Measurements from ENCODE around the gene USP34.
"Not testable (repeated sequence)": the region's sequence is repeated elsewhere in the genome, so short reads cannot be mapped to it uniquely, and the experiment has no call there.

USP34 gene

DNA sequence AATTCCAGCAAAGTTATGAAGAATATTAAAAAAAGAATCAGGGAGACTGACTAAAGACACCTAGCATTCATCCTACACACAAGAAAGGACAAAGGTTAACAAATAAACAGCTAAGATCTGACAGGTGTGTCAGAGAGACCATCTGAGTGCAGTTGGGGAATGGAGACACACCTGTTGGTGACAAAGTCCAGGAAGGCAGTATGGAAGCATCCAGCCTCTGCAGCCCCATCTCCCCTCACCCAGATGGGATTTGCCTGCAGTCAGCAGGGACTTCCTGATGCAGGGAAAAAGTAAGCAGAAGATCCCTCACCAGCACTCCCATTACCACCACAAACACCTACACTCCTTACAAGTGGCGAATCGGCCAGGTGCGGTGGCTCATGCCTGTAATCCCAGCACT lies 37.9 kb downstream of the USP34 start:
- H3K27ac ChIP-seq, result no peak overlapping the region
- DNase-seq (ENCODE audit: low read depth, low spot score), result no peak

DNA sequence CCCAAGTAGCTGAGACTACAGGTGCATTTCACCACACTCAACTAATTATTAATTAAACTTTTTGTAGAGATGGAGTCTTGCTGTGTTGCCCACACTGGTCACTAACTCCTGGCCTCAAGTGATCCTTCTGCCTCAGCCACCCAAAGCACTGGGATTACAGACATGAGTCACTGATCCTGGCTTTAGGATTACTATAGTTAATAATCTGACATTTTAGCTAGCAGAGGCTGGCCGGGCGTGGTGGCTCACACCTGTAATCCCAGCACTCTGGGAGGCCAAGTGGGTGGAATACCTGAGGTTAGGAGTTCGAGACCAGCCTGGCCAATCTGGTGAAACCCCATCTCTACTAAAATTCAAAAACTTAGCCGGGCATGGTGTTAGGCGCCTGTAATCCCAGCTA lies 39.5 kb downstream of the USP34 start:
- DNase-seq (ENCODE audit: low read depth, low spot score), result no peak

DNA sequence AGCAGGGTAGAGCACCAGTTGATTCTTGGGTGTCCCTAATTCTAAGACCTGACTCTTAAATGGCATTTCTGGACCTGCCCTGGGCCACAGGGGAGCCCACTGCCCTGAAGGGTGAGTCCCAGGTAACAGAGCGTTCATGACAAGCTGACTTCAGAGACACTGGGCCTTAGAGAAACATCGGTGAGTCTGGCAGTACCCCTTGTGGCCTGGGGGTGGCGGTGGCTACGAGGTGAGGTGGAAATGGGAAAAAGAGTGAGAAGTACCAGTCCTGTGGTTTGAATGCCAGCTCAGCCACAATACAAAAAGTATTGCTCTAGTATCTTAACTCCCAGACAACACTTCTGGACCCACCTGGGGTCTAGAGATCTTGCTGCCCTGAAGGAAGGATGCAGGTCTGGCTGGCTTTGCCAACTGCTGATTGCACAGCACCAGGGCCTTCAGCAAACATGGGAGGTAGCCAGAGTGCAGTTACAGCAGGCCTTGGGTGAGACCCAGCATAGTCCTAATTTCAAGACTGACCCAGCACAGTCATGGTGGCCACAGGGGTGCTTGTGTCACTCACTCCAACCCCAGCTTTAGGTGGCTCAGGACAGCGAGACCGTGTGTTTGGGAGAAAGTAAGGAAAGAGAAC lies 44.5 kb downstream of the USP34 start:
- no peak overlapping the region for H3K27ac ChIP-seq

More for the DNA sequence above, 39.5 kb downstream of the USP34 start:
- H3K27ac ChIP-seq, result no peak overlapping the region

DNA sequence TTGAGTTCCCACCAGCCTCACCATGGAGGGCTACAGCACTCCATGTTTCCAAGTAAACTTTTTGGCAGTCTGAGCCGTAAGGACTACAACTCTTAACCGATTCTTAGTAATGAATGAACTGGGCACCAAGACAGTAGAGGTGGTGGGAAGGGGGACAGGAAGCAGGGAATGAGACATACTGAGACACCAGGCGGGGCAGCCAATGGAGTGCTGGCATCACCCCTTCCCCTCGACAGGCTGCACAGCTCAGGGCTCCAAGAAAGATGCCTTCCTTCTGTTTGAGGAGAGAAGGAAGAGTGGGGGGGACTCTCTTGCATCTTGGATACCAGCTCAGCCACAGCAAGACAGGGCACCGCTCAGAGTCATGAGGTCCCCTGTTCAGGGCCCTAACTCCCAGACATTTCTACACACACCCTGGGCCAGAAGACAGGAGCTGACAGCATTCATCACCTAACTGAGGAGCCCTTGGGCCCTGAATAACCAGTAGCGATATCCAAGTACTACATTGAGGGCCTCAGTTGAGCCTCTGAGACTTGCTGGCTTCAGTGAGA lies 45.2 kb downstream of the USP34 start:
- no peak for DNase-seq (ENCODE audit: low read depth, low spot score)
- H3K27ac ChIP-seq, result peak overlapping the region; percentile 61

More for the DNA sequence above, 44.5 kb downstream of the USP34 start:
- DNase-seq (ENCODE audit: low read depth, low spot score), result no peak

DNA sequence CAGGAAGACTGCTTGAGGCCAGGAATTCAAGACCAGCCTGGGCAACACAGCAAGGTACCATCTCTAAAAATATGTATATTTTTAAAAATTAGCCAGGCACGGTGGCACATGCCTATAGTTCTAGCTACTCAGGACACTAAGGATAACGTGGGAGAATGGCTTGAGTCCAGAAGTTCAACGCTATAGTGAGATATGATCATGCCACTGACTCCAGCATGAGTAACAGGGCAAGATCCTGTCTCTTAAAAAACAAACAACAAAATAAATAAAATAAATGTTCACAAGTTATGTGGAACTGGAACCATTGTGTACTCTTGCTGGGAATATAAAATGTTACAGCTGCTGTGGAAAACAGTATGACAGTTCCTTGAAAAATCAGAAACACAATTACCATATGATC lies 47.2 kb downstream of the USP34 start:
- no peak for DNase-seq (ENCODE audit: low read depth, low spot score)
- H3K27ac ChIP-seq, result peak overlapping the region; percentile 61

DNA sequence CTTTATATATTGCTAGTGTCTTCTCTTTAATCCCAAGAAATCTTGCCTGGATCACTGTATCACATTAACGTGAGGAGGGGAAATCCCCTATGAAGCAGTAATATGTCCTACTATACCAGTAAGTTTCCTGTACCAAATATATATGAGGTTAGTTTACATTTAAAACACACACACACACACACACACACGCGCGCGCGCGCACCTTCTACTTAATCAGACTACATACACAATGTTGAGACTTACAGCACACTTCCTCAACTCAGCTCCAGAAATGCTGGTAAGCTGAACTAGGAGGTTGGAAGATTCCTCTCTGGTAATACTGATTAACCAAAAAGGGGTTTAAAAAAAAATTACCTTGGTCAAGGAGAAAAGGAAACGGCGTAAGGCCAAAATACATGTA lies 49.3 kb downstream of the USP34 start:
- no peak for DNase-seq (ENCODE audit: low read depth, low spot score)
- H3K27ac ChIP-seq, result no peak overlapping the region

DNA sequence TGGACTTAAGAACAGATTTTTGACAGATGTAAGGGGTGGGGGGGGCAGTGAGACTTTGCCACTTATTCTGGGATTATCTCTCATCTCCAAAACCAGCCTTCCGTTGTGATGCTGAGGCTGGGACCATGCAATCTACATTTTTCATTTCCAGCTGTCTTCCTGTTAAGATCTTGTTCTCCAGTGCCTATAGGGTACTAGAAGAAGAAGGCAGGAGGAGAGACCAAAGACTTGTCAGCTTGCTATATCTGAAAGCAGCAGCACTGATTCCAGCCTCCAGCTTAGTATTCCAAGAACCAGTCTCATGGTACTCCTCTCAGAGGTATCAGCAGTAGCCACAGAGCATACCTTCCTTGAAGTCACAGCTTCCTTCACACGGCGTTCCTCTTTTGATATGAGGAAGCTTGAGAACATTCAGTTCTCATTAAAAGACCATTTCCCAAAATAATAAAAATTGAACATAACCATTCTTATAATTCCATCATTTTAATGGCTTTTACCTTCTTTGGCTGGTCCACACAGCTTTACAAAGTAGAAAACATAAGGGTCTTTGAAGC lies 49.8 kb downstream of the USP34 start:
- H3K27ac ChIP-seq, result no peak overlapping the region
- no peak for DNase-seq (ENCODE audit: low read depth, low spot score)

DNA sequence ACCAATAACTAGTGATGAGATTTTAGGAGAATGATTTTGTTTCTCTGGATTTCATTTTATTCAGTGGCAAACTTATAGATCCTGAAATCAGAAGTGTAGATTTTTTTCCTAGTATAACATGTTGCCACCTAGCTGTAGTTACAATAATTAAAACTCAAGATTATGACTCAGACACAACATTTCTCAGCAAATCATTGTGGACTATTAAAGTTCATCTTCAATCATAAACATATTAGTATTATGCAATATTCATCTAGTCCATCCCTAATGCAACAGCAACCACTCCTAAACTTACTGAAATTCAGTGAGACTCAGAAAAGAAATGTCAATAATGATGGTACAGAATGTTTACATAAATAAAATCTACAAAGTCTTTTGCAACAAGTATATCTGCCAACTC lies 51.3 kb downstream of the USP34 start:
- no peak overlapping the region for H3K27ac ChIP-seq
- no peak for DNase-seq (ENCODE audit: low read depth, low spot score)

DNA sequence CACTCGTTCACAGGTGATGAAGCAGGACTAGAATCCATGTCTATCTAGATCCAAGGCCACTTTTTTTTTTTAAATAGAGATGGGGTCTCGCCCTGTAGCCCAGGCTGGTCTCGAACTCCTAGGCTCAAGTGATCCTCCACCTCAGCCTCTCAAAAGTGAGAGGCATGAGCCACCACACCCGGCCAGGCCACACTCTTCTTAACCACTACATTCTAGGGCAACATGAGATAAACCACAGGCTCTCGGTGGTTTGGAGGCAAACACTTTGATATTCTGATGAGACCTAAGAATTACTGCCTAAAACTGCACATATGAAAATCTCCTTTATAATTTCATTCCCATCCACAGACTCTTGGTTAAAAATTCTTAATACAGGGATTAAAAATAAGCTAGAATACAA lies 51.8 kb downstream of the USP34 start:
- DNase-seq (ENCODE audit: low read depth, low spot score), result no peak
- H3K27ac ChIP-seq, result no peak overlapping the region

DNA sequence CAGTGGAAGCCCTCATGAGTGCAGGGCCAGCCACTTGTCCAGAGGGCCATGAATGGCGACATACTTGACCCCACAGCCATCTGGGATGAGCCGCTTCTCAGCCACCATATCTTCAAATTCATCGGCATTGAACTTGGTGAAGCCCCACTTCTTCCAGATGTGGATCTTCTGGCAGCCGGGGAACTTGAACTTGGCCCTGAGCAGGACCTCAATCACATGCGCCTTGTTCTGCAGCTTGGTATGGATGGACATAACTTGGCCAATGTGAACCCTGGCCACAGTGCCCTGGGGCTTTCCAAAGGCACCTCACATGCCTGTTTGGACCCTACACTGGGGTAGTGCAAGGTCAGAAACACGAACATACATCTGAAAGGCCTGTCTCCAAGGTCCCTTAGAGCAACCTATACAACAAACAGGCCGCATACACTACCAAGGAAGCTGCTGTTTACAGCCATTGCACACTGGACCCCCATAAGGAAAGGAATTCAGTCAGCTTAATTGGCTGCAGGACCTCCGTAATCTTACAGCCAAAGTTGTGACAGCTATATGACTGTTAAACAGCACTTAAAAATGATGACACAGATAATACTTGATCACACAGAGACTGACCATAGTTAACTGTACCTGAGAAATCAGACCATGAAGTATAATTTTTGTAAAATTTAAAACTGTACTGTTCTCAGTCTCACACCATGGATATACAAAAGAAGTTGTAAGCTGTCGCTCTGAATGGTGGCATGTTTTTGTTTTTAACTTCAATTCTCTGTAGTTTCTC lies 53.8 kb downstream of the USP34 start:
- H3K27ac ChIP-seq, result no peak overlapping the region
- DNase-seq (ENCODE audit: low read depth, low spot score), result no peak

DNA sequence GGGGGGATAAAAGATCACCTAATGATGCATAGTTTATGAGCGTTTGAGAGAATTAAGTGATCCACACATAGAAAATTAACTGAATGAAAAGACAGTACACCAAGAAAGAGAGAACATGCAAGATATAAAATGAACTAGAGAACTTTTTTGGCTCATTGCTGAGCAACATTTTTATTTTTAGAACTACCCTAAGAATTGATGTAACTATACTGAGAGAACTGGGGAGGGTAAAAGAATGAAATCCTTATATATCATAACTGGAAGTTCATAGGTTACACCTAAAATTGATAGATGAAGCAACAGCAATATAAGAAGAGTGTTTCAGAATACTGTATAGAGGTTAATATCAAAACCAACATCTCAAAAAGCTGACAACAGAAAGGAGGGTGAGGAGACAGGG lies 55.6 kb downstream of the USP34 start:
- H3K27ac ChIP-seq, result no peak overlapping the region

DNA sequence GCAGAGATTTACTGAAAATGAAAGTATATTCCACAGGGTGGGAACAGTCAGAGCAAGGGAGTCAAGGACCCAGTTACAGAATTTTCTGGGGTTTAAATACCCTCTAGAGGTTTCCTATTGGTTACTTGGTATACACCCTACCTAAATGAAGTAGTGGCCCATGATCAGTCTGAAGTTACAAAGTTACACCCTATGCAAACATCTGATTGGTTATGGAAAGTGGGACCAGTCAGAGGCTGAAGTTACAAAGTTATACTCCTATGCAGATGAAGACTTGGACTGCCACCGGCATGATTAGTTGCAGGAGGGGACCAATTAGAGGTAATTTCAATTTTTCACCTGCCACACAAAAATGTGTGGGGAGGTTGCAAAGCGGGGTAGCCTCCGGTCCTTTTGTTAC lies 56.2 kb downstream of the USP34 start:
- no peak overlapping the region for H3K27ac ChIP-seq
- no peak for DNase-seq (ENCODE audit: low read depth, low spot score)

More for the DNA sequence above, 55.6 kb downstream of the USP34 start:
- no peak for DNase-seq (ENCODE audit: low read depth, low spot score)

DNA sequence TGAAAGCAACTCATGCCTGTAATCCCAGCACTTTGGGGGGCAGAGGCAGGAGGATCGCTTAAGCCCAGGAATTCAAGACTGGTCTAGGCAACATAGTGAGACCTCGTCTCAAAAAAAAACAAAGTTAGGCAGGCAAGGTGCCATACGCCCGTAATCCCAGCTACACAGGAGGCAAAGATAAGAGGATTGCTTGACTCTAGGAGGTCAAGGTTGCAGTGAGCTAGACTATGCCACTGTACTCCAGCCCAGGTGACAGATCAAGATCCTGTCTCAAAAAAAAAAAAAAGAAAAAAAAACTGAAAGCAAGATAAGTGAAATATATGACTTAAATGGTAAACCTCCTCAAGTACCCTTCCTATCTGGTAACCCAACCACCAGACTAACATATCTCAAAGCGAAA lies 59.8 kb downstream of the USP34 start:
- no peak overlapping the region for H3K27ac ChIP-seq
- no peak for DNase-seq (ENCODE audit: low read depth, low spot score)

DNA sequence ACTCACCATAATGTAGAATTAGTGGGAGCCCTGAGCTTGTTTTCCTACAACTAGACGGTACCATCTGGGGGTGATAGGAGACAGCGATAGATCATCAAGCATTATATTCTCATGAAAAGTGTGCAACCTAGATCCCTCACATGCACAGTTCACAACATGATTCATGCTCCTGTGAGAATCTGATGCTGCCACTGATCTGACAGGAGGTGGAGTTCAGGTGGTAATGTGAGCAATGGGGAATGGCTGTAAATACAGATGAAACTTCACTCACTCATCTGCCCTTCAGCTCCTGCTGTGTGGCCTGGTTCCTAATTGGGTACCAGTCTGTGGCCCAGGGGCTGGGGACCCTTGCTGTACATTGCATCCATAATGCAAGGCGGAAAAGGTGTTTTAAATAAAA lies 60.7 kb downstream of the USP34 start:
- no peak for DNase-seq (ENCODE audit: low read depth, low spot score)
- no peak overlapping the region for H3K27ac ChIP-seq

DNA sequence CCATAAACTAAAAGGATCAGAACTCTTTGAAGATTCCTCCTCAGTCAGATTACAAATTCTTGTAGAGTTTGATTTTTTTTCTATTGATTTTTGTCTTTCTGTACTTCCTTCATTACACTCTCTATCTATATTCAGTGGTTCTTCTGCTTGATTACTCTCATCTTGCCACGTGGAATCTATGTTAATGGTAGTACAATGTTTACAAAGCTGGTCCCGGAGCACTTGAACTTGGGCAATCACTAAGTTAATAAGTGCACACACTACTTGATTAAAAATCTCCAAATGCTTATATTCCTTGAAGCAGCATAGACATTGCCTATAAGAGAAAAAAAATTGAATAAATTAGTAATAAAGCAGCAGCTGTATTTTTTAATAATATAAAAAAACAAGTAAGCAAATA lies 65.1 kb downstream of the USP34 start:
- no peak overlapping the region for H3K27ac ChIP-seq

DNA sequence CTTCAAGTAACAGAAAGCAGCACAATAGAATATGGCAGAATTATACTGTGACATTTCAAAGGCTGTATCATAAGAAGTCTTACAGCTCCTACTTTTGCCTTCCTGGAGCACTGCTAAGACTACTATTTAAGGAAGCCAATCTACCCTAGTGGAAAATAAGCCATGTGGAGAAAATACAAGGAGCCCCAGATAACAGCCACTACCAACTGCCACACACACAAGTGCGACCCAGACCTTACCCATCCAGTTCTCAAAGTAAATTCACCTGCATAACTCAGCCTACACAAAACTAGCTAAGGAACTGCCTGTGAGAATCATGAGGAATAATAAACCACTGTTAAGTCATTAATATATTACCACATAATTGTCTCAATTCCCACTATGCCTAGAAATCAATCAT lies 66.4 kb downstream of the USP34 start:
- H3K27ac ChIP-seq, result no peak overlapping the region
- DNase-seq (ENCODE audit: low read depth, low spot score), result no peak

More for the DNA sequence above, 65.1 kb downstream of the USP34 start:
- DNase-seq (ENCODE audit: low read depth, low spot score), result no peak

DNA sequence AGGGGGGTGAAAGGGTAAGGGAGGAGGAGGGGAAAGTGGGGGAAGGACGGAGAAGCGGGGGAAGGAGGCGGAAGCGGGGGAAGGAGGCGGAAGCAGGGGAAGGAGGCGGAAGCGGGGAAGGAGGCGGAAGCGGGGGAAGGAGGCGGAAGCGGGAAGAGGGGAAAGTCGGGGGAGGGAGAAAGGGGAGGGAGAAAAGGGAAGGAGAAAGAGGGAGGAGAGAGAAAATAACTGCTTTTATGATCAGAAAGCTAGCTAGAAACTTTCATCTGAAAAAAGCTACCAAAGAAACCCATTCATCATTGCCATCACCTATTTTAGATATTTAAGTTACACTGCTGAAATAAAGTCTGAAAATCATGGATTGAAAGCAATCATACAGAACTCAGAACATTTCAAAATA lies 72.5 kb downstream of the USP34 start:
- H3K27ac ChIP-seq, result no peak overlapping the region
- DNase-seq (ENCODE audit: low read depth, low spot score), result no peak

DNA sequence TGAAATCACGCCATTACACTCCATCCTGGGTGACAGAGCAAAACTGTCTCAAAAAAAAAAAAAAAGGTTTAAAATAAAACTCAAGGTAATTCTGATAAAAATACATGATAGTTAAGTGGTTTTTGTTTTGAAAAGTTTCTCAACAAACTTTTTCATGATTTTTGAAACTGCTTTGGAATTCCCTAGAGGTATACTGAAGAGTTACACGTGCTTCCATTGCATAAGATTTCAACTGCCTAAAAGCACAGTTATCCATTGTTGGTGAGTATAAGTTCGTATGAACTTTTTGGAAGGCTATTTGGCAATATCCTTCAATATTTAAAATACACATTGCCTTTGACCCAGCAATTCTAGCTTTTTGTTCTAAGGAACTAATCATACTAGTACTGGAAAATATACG lies 74.9 kb downstream of the USP34 start:
- H3K27ac ChIP-seq, result no peak overlapping the region
- DNase-seq (ENCODE audit: low read depth, low spot score), result no peak

DNA sequence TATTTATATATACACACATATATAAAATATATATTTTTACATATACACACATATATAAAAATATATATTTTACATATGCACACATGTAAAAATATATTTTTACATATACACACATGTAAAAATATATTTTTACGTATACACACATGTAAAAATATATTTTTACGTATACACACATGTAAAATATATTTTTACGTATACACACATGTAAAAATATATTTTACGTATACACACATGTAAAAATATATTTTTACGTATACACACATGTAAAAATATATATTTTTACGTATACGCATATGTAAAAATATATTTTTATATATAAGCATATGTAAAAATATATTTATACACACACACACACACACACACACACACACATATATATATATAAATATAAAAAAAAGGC lies 83.3 kb downstream of the USP34 start:
- not testable (repeated sequence) for H3K27ac ChIP-seq; DNase-seq (ENCODE audit: low read depth, low spot score)

DNA sequence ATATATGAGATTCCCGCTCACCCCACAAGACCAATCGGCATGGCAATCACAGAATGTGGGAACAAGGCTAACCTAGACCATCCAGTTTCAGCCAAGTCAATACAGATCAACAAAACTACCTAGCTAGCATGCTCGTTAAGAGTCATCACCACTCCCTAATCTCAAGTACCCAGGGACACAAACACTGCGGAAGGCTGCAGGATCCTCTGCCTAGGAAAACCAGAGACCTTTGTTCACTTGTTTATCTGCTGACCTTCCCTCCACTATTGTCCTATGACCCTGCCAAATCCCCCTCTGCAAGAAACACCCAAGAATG lies 90.0 kb downstream of the USP34 start:
- not testable (repeated sequence) for DNase-seq (ENCODE audit: low read depth, low spot score); H3K27ac ChIP-seq

DNA sequence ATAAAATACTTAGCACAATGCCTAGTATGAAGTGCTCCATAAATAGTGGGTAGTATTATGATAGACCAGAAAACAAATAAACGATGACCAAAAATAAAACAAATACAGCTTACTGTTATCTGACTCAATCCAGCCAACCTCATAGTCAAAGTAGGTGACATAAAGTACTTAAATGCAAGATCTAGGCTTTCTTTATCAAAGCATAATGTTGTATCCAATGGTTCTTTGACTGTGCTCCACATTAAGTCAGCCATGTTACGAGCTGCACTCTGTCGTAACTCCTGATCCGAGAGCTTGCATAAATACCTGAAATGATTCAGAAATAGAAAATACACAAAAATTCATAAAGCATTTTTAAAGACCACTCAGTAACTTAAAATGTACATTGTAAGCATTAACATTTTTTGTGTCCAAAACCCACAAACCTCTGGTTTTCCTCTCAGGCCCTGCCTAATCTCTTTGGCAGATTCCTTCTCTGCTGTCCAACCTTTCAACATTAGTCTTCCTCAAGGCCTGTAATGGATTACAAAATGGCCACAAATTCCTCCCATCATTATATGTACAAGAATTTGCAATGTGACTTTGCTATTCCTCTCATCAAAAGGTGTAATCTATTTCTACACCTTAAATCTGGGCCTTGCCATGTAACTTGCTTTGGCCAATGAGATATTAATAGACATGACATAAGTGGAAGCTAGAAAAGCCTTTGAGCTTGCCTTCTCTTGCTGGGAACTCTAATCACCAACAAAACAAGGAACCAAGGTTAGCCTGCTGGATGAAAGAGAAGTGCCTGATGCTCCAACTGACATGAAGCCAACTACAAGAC lies 90.6 kb downstream of the USP34 start:
- DNase-seq (ENCODE audit: low read depth, low spot score), result no peak
- H3K27ac ChIP-seq, result no peak overlapping the region

Data from epithelial cell of prostate (primary cell).